ENCODE measurements around the gene PRKAG2. TPM values are rescaled to one million over a fixed set of nuclear protein-coding genes. Genes with fewer than 3 reads are reported as not detected.

The PRKAG2 gene
- total and polyA plus RNA-seq, 10 donors = 15.8 to 50.9 (median 32.8) TPM

GRCh38 chr7:151818674-151819519, 58.0 kb downstream of the PRKAG2 start:
- Histone ChIP-seq H3K27ac (no peak overlapping the region), H3K4me3 (no peak overlapping the region), H3K27me3 (replicated peaks in 1 of 7) (no peaks in the 10 kb centered on the region), H3K4me1 (peaks cover 8 to 35% (median 17%) of the 10 kb centered on the region in 6 donors), H3K36me3 (no peaks in the 10 kb centered on the region), H3K9me3 (no peaks in the 10 kb centered on the region)
- intact Hi-C loops (cut with DNase I; ENCODE audit: low total_unique reads) = no loop called here
- TF ChIP-seq CTCF (IDR thresholded peaks at IDR 0.05 in 8 of 11, conservative IDR thresholded peaks at IDR 0.05 in 3 of 11) (no peak), POLR2A (IDR thresholded peaks at IDR 0.05) (no peak), POLR2AphosphoS5 (IDR thresholded peaks at IDR 0.05) (no peak)
- 78 to 93% (median 80%) methylated on average over 15 to 18 of the region's 18 CpGs for WGBS, 5 donors
- peak; percentile 71 for DNase-seq

GRCh38 chr7:151817981-151818673, 58.8 kb downstream of the PRKAG2 start:
- Histone ChIP-seq H3K4me3 (no peak overlapping the region), H3K36me3 (no peaks in the 10 kb centered on the region), H3K9me3 (no peaks in the 10 kb centered on the region), H3K4me1 (peaks cover 1 to 27% (median 11%) of the 10 kb centered on the region in 6 donors), H3K27me3 (replicated peaks in 1 of 7) (no peaks in the 10 kb centered on the region), H3K27ac (no peak overlapping the region)
- no peak for TF ChIP-seq POLR2A (IDR thresholded peaks at IDR 0.05)
- no peak for TF ChIP-seq POLR2AphosphoS5 (IDR thresholded peaks at IDR 0.05)
- TF ChIP-seq CTCF (IDR thresholded peaks at IDR 0.05 in 8 of 11, conservative IDR thresholded peaks at IDR 0.05 in 3 of 11) = no peak
- 87 to 95% (median 94%) methylated on average over 3 to 8 of the region's 8 CpGs for WGBS, 5 donors
- DNase-seq = peak; percentile 47
- intact Hi-C loops (cut with DNase I; ENCODE audit: low total_unique reads) = no loop called here

GRCh38 chr7:151817315-151817690, 59.6 kb downstream of the PRKAG2 start:
- intact Hi-C loops (cut with DNase I; ENCODE audit: low total_unique reads) = no loop called here
- no peaks in the 10 kb centered on the region for H3K36me3 ChIP-seq
- TF ChIP-seq CTCF (IDR thresholded peaks at IDR 0.05 in 8 of 11, conservative IDR thresholded peaks at IDR 0.05 in 3 of 11) (no peak), POLR2AphosphoS5 (IDR thresholded peaks at IDR 0.05) (no peak), POLR2A (IDR thresholded peaks at IDR 0.05) (no peak)
- no peaks in the 10 kb centered on the region for H3K9me3 ChIP-seq
- H3K27me3 ChIP-seq (replicated peaks in 1 of 7) = no peaks in the 10 kb centered on the region
- no peak overlapping the region for H3K27ac ChIP-seq
- peaks cover 0 to 21% (median 8%) of the 10 kb centered on the region in 6 donors for H3K4me1 ChIP-seq
- H3K4me3 ChIP-seq = no peak overlapping the region
- 83 to 98% (median 90%) methylated on average over 4 of the region's 4 CpGs for WGBS, 5 donors
- DNase-seq = peak; percentile 27
